ENCODE data around the gene EGFL7.

Gene EGFL7

DNA sequence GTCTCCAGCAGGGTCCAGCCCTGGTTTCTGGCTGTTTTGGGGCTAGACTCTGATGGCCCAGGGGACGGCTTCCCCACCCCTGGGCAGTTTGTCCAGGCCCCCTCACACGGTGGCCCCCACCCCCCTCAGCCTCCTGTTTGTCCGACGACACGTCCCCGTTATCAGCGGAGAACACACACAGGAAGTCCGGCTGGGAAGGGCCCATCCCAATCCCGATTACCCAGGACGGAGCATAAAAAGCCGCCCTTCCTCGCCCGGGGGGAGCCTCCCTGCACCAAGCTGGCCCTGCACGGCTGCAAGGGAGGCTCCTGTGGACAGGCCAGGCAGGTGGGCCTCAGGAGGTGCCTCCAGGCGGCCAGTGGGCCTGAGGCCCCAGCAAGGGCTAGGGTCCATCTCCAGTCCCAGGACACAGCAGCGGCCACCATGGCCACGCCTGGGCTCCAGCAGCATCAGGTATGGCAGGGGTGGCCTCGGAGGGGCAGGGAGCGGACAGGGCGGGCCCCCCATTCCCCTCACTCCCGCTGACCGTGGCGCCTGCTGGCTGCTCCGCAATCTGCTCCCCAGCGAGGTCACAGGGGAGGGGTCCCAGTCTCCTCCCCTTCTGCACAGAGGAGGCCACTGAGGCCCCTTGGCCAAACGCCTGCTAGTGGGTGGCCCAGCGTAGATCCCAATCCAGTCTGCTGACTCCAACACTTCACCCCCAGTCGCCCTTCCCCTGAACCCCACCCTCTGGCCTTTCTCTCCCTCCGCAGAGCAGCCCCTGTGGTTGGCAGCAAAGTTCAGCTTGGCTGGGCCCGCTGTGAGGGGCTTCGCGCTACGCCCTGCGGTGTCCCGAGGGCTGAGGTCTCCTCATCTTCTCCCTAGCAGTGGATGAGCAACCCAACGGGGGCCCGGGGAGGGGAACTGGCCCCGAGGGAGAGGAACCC, at the start of gene EGFL7:
Gene EGFL7, plus strand, starts transcription at position 261 of the 926 bp plus-strand sequence. CDS start 5,367 bp downstream, outside the sequence.
- no peak for DNase-seq

DNA sequence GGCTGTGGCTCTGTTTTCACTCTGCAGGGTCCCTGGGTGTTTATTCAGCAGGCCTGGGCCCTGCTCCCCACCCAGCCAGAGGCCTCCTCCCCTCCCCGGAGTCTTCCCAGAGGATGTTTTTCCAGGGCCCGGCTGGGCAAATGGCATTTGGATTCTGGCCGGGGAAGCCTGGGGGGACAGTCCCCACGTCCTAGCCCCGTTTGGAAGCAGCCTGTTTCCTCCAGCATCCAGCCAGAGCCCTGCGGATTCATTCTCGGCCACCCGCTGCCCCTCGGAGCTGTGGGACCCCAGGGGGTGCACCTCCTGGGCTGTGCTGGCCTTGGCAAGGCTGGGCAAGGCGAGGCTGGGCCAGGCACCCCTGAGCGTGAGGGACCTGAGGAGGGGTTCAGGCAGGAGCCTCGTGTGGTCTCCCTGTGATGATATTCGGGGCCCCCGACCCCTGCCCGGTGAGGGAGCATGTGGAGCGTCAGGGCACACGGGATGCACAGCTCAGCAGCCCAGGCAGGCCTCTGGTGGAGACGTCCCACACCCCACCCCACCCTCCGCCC, 48.8 kb upstream of the EGFL7 start:
- no peak for DNase-seq

DNA sequence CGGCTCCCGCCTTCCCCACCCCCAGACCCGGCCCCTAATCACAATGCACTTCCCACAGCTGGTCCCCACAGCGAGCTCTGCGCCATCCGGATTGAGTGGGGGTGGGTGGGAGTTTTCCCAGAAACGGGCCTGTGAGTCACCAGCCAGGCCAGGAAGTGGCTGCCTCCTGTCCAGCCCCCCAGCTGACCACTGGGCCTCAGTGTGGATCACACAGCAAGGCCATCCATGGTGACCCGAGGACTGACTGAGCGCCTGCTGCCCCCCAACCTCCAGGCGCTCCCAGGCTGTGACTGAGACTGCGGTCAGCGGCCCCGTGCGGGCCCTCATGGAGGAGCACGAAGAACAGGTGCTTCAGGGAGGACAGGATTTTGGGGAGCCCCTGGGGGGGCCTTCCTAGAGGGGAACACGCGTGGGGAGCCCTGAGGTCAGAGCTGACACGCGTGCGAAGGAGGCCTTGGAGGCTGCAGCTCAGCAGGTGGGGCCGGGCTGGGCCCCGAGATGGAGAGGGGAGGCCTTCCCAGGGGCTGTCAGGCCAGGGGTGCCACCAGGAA, 48.3 kb upstream of the EGFL7 start:
- DNase-seq: no peak

DNA sequence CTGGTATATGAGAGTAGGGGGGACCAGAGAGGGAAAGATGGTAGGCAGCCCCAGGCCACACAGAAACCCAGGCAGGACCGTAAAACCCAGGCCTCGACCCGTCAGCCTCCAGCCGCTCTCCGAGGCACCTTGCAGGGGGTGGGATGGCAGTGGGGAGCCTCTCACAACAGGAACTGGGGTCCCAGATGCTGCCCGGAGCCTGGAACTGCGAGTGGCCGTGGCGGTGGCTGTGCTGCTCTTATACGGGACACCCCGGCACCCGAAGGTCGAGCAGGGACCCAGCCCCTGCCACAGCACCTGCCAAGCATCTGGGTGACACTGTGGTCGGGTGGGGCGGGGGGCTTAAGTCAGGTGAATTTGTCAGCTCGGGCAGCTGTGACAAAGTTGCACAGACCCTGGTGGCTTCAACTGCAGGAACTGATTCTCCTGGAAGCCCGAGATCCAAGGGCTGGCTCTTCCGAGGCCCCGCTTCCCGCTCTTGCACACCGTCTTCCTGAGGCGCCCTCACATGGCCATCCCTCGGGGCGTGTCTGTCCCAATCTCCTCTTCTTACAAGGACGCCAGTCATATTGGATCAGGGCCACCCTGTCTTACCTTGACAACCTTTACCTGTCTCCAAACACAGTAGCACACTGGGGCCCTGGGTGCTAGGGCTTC, 47.6 kb upstream of the EGFL7 start:
- no peak for DNase-seq

DNA sequence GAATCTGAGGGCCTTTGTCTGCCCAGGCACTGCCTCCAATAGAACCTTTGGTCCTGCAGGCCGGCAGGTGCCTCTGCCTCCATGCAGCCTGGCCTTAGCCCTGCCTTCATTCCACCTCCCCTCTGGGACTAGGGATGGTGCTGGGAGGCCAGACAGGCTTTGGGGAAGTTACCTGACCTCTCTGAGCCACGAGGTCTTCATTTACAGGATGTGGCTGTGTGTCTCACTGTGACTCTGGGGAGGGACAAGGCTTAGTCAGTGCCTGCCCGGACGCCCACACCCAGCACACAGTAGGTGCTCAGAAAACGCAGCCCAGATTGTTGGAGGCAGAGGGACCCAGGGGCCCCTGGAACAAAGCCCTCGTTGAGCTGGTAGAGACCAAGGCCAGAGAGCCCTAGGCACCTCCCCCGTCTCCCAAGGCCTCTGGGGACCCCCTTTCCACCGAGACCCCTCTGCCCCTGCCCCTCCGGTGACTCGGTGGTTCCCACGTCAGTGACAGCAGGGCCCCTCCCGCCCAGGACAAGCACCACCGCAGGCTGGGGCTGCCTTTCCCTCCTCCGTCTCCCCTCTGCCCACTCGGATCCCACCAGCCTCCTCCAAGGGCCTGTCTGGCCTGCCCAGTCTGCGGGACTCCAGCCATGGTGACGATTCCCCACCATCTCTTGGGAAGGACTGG, 46.9 kb upstream of the EGFL7 start:
- DNase-seq: no peak

DNA sequence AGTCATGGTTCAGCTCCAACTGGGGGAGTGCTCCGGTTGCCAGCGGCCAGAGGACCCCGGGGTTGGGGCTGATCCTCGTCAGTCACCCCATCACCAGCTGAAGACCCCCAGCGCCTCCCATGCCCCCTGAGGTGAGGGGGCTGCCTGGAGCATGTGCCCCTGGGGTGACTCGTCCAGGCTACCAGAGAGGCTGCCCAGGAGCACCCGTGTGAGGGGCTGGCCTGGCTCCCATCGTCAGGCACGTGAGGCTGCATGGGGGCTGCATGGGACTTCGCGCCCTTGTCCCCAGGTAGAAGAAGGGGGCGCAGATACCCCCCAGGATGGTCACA, 46.4 kb upstream of the EGFL7 start:
- no peak for DNase-seq

DNA sequence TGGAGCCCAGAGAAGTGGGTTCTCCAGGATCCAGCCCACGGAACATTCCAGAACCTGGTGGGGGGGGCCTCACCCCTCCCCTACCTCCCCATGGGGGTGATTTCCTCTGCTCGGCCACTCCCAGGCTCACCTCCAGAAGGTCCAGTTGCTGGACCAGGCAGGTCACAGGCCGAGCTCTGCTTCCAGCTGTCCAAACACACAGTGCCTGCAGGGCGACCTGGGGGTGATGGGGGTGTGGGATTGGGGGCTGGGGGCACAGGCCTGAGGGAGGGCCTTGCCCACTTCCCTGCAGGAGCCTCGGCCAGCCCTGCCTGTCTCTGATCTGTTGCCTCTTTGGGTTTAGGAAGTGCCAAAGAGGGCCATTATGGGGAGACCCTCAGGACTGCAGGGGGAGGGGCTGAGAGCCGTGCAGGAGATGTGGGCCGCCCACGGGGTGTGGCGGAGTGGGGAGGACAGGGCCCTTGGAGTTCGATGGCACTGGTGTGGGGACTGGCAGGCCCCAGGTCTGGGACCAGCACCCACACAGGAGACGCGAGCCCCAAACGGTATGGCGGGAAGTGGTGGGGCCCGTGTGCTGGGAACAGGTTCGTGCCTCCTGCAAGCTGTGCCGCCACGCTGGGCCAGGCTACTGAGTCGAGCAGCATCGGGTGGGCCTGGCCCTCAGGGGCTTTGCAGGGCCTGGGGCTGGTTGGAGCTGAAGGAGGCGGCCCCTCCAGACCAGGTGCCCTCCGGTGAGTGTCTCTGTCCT, 45.6 kb upstream of the EGFL7 start:
- DNase-seq: no peak

DNA sequence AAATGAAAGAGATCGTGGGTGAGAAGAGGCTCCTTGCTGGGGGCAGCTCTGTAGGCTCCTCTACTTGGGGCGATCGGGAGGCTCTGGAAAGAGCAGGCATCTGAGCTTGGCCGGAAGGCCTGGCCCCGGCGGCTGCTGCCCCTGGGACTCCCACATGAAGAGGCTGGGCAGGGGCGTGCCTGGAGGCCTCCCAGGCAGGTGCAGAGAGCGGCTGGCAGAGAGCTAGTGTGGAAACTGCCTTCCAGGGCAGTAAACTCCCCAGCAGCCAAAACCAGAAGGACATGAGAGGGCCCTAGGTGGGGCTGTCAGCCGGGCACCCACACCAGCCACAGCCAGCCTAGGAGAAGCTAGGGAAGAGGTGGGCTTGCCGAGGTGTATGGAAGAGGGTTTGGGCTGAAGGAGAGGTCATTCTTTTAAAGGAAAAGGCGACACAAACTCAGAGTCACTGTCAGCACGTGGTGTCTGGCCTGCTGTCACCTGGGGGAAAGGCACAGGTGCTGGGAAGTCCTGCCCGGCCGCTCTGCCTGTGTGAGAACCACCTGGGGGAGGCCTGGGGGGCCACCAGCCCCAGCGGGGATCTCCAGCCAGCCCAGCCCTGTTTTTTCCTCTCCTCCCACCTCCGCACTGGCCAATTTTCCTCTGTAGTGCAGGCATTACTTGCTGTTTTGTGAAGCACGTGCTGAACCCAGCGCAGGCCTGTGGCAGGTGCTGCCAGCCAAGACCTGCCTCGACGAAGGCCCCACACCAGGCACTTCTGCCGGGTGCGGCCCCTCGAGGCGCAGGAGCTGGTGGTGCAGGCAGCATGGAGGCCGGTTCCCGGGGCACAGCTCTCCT, 44.8 kb upstream of the EGFL7 start:
- peak; percentile 64 for DNase-seq

DNA sequence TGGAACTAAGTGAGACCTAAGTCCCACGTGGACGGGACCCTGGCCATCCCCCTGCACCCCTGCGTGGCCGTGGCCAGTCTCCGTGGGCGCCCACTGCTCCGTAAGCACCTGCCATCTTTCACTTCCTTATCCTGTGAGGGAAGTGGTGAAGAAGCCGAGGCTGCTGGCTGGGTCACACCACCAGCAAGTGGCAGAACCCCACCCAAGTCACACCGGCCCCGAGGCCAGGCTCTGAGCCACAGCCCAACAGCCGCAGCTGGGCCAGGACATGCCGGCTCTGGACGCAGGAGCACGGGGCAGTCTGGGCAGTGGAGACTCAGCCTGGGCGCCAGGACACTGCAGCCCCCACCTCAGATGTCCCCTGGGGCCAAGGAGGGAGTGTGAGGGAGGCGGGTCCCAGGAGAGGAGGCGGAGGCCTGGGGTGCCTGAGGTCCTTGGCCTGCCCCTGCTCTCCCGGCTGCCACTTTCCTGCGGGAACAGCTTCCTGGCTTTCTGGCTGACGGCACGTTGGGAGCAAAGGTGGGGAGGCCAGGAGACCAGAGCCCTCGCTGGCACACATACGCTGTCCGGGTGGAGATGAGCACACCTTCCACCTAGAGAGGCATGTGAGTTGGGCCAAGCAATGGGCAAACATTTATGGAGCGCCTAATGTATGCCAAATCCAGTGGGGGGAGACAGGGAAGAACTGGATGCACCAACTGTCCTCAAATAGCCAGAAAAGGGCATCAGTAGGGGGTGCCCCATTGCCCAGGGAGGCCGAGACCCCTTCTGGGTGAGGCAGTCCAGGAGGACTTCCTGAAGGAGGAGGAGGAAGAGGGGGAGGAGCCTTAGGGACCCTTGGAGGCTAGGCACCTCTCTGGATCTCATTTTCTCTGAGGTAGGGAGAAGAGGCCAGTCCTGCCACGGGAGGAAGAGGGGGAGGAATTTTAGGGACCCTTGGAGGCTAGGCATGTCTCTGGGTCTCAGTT, 43.9 kb upstream of the EGFL7 start:
- DNase-seq: no peak

DNA sequence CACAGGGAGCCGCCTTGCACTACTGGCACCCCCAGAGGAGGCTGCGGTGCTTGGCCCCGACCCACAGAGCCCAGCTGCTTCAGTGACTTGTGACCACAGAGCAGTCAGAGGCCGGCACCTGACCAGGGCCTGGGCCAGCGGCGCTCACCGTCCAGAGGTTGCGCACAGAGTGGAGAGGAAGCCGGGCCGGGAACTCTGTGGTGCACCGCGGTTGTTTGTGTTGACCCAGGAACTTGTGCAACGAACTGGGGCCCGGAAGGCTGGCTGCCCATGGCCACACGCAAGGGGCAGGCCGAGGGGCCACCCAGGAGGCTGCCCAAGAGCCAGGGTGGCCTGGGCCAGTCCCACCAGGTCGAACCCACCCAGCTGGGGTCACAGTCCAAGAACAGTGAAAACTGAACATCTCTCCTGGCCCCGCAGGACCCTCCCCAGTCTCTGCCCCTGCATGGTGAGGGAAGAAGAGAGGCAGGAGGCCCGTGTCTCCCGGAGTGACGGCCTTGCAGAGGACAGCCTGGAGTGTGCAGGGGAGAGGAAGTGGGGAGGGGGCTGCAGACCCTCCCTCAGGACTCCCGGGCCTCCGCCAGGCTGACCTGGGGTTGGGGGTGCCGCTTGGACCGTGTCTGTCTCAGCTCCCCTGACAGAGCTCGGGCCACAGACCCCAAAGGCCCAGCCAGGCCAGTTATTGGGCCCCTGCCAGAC, 42.8 kb upstream of the EGFL7 start:
- no peak for DNase-seq

DNA sequence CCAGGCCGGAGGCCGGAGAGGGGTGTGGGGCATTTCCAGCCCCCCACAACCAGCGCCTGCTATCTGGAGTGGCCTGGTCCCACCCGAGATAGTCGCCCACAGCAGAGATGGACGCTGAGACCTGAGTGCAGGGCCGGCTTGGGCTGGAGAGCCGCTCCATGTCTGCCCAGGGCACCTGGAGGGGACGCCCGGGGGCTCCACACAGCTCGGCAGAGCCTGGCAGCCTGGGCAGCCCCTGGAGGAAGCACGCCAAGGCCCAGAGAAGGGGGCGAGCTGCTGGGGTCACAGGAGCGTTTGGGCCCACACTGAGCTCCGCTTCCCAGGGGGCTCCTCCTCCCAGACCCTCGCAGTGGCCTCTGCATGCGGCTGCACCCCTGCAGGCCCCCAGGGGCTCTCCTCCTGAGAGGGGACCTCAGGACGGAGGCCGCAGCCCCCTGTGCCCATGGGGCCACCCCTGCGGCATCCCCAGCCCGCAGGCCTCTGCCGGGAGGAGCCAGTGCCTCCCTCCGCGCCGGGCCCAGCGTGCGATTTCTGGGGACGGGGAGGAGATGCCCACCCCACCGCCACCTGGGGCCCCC, 42.2 kb upstream of the EGFL7 start:
- no peak for DNase-seq

DNA sequence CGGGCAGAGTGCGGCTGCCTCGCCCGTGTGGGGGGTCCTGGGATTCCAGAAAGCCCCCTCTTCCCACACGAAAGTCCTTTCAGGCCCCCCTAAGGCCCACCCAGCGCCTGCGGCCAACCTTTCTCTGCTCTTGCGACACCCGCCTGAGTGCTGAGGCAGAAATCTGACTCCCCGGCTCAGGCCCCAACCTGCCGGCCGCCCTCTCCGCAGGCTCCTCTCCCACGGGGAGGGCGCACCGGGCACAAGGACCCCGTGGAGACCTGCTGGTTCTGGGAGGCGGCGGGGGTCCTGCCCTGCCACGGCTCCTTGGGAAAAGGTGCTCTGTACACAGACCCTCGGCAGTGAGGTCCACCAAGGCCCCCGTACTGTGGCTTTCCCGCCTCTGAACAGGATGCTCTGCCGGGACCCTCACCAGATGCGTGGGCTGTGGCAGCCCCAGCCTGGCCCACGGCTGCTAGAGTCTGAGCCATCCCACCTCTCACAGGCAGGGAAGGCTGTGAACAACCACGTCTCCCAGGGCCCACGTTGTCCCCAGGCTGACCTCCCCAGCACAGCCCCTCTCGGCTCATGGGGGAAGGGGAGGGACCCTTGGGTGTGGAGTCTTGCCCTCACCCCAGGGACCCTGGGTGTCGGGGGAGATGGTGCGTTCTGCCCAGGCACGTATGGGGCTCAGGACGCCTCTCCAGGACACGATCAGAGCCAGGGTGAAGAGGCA, 41.5 kb upstream of the EGFL7 start:
- DNase-seq: peak; percentile 47

DNA sequence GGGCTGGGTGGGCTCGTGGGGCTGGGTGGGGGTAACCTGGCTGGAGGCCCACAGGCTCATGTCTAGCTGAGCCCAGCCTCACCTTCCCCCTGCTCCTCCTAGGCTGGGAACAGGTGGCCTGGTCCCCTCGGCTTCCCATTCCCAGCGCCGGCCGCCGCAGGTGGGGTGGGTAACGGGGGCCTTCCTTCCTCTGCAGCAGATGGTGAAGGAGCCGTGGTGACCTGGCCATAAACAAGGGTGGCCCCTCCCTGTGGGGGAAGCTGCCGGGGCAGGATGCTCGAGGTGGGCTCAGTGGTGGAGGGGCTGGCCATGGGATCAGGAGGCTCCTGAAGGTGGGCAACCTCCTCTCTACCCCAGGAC, 41.0 kb upstream of the EGFL7 start:
- no peak for DNase-seq

DNA sequence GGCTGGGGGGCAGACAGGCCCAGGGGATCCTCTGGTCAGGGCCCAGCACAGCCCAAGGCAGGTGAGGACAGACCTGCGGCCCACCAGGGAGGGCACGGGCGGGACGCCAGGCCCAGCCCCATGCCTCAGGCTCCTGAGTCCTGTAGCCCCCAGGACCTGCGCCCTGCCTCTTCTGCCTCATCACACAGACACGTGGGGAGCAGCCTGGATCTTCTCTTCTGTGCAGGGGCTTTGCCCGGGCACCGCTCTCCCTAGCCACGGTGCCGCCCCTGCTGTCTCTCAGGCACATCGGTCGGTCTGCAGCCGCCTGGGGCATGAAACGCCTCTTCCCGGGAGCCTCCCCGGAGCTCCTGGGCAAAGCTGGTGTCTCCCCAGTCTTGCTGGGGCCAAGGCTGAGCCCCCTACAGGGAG, 40.2 kb upstream of the EGFL7 start:
- DNase-seq: no peak

DNA sequence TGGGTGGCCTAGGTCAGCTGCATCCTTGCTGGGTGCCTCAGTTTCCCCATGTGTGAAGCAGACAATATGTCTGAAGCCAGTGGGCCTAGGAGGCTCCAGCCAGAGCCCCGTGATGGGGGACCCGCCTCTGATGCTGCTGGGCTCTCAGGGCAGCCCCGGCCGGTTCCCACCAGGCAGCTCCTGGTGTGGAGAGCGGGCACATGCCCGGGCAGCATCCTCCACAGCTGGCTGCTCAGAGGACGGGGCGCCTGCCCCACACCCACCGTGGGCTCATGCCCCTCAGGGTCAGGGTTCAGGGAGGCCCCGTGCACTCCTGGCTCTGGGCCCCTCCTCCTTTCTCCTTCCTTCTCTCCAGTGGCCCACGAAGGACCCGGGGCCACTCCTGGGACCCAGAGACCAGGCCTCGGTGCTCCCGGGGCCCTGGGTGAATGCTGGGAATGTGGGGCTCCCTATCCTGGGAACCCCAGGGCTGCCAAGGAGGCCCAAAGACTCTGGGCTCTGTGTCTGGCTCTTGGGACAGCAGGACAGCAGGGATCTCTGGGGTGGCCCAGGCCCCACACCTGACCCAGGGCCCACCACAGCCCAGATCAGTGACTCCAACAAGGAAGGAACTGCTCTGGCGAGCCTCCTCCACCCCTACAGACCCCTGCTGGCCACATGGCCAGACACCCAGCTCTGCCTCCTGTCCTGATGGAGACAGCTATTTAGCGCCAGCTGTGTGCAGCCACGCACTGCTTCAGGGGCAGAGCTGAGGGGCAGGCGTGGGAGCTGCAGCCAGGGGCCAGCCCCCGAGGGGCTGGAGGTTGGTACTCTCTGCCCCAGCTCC, 39.5 kb upstream of the EGFL7 start:
- DNase-seq: no peak

DNA sequence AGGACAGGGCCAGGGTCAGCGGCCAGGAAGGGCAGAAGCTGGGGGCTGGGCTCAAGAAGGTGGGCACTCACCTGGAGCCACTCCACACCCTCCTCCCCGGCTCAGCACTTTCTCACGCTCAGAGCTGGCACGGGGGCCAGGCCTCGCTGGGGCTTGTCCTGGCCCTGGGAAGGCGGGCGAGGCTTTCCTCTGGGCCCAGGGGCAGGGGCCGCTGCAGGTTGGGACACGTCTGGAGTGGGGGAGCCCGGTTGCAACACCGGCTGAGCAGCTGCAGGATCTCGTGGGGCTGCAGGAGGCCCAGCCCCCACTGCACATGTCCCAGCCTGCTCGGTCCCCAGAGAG, 38.9 kb upstream of the EGFL7 start:
- peak; percentile 89 for DNase-seq

DNA sequence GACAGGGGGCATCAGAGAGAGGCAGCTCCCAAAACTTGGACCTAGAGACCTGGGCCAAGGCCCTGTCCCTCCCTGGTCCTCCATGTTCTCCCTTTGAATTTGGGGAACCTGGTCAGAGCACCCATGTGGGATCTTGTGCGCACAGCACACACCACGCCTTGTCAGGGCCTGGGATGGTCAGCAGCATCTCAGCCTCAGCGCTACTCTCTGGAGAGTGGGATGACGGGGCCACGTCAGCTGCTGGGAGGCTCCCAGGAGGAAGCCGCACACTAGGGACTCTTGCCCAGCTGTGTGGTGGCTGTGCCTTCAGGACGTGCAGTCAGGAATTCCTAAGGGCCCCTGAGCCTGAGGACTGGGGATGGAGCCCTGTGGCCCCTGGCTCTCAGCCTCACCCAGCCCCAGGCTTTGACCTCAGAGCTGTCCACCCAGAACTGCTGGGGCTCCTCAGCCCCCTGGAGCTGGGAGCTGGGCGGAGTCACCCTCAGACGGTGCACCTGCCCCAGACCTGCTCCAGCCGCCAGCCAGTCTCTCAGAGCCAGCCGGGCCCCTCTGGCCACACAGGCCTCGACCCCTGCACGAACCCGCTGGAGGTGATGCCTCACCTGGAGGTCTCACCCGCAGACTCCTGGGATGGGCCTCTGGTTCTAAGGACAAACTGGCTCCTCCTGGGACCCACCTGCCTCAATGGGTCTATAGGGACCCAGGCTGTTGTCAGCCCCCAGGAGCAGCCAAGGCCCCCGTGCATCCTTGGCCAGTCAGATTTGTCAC, 38.3 kb upstream of the EGFL7 start:
- DNase-seq: peak; percentile 32
